Activated T-helper 2 cell treated with anti-CD3 and anti-CD28 coated beads, Interferon-gamma antibody, Interleukin-2, Interleukin-4, amounts not matched to agents 10 μg/mL and 5 μg/mL and 100 μg/mL, durations not matched to agents 14 hours and 24 hours and 36 hours (primary cell): Measurements from ENCODE around the gene PTH2R. TPM values are rescaled to one million over a fixed set of nuclear protein-coding genes. Genes with fewer than 3 reads are reported as not detected.
"Not testable (repeated sequence)": the region's sequence is repeated elsewhere in the genome, so short reads cannot be mapped to it uniquely, and the experiment has no call there.

Experiments used
- DNase-seq: peaks from one replicate; pipeline ENCODE4 v3.0.0; 2021; ENCODE audit warnings: low spot score
- H3K27ac Mint-ChIP-seq: one replicate; pipeline ENCODE4 v1.8.0; 2021; ENCODE audit warnings: mixed read lengths
- H3K27me3 Mint-ChIP-seq: one replicate; pipeline ENCODE4 v1.8.0; 2021; ENCODE audit warnings: low read depth, mixed read lengths
- H3K36me3 Mint-ChIP-seq: one replicate; pipeline ENCODE4 v1.8.0; 2021; ENCODE audit warnings: low read depth, mixed read lengths
- H3K4me1 Mint-ChIP-seq: one replicate; pipeline ENCODE4 v1.8.0; 2021; ENCODE audit warnings: low read depth, mixed read lengths
- H3K4me3 Mint-ChIP-seq: one replicate; pipeline ENCODE4 v1.8.0; 2021; ENCODE audit warnings: low read depth, mild to moderate bottlenecking, moderate library complexity, mixed read lengths
- H3K9me3 Mint-ChIP-seq: one replicate; pipeline ENCODE4 v1.8.0; 2021; ENCODE audit warnings: mixed read lengths
- intact Hi-C: fragments of 100-400 bp; cut with micrococcal nuclease; formaldehyde crosslinking; loops from one replicate; pipeline ENCODE4 v1.15.1; 2023
- total RNA-seq: library from RNA; stranded (reverse); gene quantifications from 2 replicates; pipeline ENCODE4 v1.2.3, GENCODE V29; 2022

PTH2R gene
- total RNA-seq, 1 donor from 2014 or later = 0.14 TPM

- no peak for DNase-seq
- H3K27me3 Mint-ChIP-seq = no peaks in the 10 kb centered on the region
- H3K4me3 Mint-ChIP-seq = no peak overlapping the region
- no peak overlapping the region for H3K27ac Mint-ChIP-seq
- H3K4me1 Mint-ChIP-seq = no peaks in the 10 kb centered on the region
- no peaks in the 10 kb centered on the region for H3K36me3 Mint-ChIP-seq
- H3K9me3 Mint-ChIP-seq = no peaks in the 10 kb centered on the region
- intact Hi-C loops = no loop called here
Measured at GRCh38 chr2:208502288-208502687, 95.7 kb downstream of the PTH2R start.

DNA sequence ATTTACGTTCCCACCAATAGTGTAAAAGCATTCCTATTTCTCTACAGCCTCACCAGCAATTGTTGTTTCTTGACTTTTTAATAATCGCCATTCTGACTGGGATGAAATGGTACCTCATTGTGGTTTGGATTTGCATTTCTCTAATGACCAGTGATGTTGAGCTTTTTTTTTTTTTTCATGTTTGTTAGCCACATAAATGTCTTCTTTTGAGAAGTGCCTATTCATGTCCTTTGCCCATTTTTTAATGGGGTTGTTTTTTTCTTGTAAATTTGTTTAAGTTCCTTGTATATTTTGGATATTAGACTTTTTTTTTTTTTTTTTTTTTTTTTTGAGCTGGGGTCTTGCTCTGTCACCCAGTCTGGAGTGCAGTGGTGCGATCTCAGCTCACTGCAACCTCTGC, 98.8 kb downstream of the PTH2R start:
- H3K27ac Mint-ChIP-seq, H3K9me3 Mint-ChIP-seq, intact Hi-C loops, H3K36me3 Mint-ChIP-seq, DNase-seq, H3K4me3 Mint-ChIP-seq, H3K4me1 Mint-ChIP-seq, H3K27me3 Mint-ChIP-seq: not testable (repeated sequence)

- H3K36me3 Mint-ChIP-seq = no peaks in the 10 kb centered on the region
- H3K27ac Mint-ChIP-seq = no peak overlapping the region
- H3K4me3 Mint-ChIP-seq = no peak overlapping the region
- no peak for DNase-seq
- no peaks in the 10 kb centered on the region for H3K9me3 Mint-ChIP-seq
- no peaks in the 10 kb centered on the region for H3K27me3 Mint-ChIP-seq
- H3K4me1 Mint-ChIP-seq = no peaks in the 10 kb centered on the region
- intact Hi-C loops = no loop called here
Measured at GRCh38 chr2:208509586-208509985, 103.0 kb downstream of the PTH2R start.

DNA sequence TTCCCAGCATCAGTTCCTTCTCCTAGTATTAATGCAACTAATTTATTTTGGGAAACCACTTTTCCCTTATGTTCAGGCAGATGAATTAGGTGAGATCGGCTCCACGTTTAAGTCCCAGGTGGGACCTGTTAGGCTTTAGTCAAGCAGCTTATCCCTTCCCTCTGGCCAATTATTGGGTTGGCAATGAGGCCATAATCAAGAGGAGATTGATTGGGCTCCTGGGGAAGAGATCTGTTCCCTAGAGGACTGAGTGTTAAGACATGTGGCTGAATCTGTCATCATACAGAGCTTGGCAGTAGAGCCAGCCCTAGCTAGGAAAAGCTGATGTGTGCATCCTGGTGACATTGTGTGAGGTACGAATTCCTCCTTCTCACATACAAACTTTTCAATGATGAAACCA, 104.4 kb downstream of the PTH2R start:
- intact Hi-C loops = no loop called here
- Mint-ChIP-seq H3K4me3 (no peak overlapping the region), H3K36me3 (no peaks in the 10 kb centered on the region), H3K27me3 (no peaks in the 10 kb centered on the region), H3K9me3 (no peaks in the 10 kb centered on the region), H3K27ac (no peak overlapping the region), H3K4me1 (no peaks in the 10 kb centered on the region)
- no peak for DNase-seq

DNA sequence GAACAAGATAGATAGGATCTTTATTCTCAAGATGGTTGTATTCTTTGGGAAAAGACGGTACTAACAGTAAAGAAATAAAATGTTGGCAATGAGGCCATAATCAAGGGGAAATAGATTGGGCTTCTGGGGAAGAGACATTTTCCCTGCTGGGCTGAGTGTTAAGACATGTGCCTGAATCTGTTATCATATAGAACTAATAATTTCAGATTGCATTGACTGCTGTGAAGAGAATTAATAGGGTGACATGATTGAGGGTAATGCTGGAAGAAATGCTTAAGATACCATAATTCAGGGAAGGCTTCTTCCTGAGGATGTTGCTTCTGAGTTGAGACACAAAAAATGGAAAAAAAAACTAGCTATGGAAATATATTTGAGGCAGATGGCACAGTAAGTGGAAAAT, 105.0 kb downstream of the PTH2R start:
- Mint-ChIP-seq H3K27ac (no peak overlapping the region), H3K36me3 (no peaks in the 10 kb centered on the region), H3K27me3 (no peaks in the 10 kb centered on the region), H3K4me3 (no peak overlapping the region), H3K4me1 (no peaks in the 10 kb centered on the region), H3K9me3 (no peaks in the 10 kb centered on the region)
- intact Hi-C loops = no loop called here
- no peak for DNase-seq

DNA sequence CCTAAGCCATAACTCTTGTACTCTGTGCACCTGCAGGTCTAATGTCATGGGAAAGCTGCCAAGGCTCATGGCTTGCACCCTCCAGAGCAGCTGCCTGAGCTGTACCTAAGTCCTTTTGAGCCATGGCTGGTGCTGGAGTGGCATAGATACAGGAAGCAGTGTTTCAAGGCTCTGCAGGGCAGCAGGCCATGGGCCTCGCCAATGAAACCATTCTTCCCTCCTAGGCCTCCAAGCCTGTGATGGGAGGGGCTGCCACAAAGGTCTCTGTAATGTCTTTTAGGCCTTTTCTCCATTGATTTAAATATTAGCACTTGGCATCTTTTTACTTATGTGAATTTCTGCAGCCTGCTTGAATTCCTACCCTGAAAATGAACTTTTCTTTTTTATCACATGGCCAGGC, 108.5 kb downstream of the PTH2R start:
- no peaks in the 10 kb centered on the region for H3K27me3 Mint-ChIP-seq
- no peak overlapping the region for H3K27ac Mint-ChIP-seq
- no peaks in the 10 kb centered on the region for H3K36me3 Mint-ChIP-seq
- DNase-seq = no peak
- no peaks in the 10 kb centered on the region for H3K9me3 Mint-ChIP-seq
- no peak overlapping the region for H3K4me3 Mint-ChIP-seq
- H3K4me1 Mint-ChIP-seq = no peaks in the 10 kb centered on the region
- intact Hi-C loops = no loop called here

GRCh38 chr2:208523069-208523468, 116.5 kb downstream of the PTH2R start:
- DNase-seq, H3K9me3 Mint-ChIP-seq, H3K27ac Mint-ChIP-seq, H3K4me1 Mint-ChIP-seq, intact Hi-C loops, H3K4me3 Mint-ChIP-seq, H3K36me3 Mint-ChIP-seq, H3K27me3 Mint-ChIP-seq: not testable (repeated sequence)

DNA sequence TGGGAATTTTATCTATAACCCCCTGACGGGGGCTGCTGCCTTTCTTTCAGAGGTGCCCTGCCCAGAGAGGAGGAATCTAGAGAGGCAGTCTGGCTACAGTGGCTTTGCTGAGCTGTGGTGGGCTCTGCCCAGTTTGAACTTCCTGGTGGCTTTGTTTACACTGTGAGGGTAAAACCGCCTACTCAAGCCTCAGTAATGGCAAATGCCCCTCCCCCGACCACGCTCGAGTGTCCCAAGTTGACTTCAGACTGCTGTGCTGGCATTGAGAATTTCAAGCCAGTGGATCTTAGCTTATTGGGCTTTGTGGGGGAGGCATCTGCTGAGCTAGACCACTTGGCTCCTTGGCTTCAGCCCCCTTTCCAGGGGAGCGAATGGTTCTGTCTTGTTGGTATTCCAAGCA, 118.6 kb downstream of the PTH2R start:
- H3K27me3 Mint-ChIP-seq, H3K27ac Mint-ChIP-seq, H3K4me1 Mint-ChIP-seq, H3K9me3 Mint-ChIP-seq, intact Hi-C loops, DNase-seq, H3K4me3 Mint-ChIP-seq, H3K36me3 Mint-ChIP-seq: not testable (repeated sequence)

- H3K27me3 Mint-ChIP-seq = no peaks in the 10 kb centered on the region
- H3K4me3 Mint-ChIP-seq = no peak overlapping the region
- no peaks in the 10 kb centered on the region for H3K9me3 Mint-ChIP-seq
- no peak for DNase-seq
- no peaks in the 10 kb centered on the region for H3K4me1 Mint-ChIP-seq
- no peak overlapping the region for H3K27ac Mint-ChIP-seq
- intact Hi-C loops = no loop called here
- H3K36me3 Mint-ChIP-seq = no peaks in the 10 kb centered on the region
Measured at GRCh38 chr2:208529796-208530195, 123.2 kb downstream of the PTH2R start.

- Mint-ChIP-seq H3K36me3 (no peaks in the 10 kb centered on the region), H3K27ac (no peak overlapping the region), H3K4me3 (no peak overlapping the region), H3K4me1 (no peaks in the 10 kb centered on the region), H3K9me3 (no peaks in the 10 kb centered on the region), H3K27me3 (no peaks in the 10 kb centered on the region)
- intact Hi-C loops = no loop called here
- no peak for DNase-seq
Measured at GRCh38 chr2:208531361-208531760, 124.8 kb downstream of the PTH2R start.

GRCh38 chr2:208535578-208535977, 129.0 kb downstream of the PTH2R start:
- H3K4me3 Mint-ChIP-seq, H3K4me1 Mint-ChIP-seq, H3K27ac Mint-ChIP-seq, intact Hi-C loops, H3K9me3 Mint-ChIP-seq, DNase-seq, H3K27me3 Mint-ChIP-seq, H3K36me3 Mint-ChIP-seq: not testable (repeated sequence)

GRCh38 chr2:208541461-208541988, 134.9 kb downstream of the PTH2R start:
- H3K4me1 Mint-ChIP-seq = peaks cover 4% of the 10 kb centered on the region
- H3K4me3 Mint-ChIP-seq = no peak overlapping the region
- DNase-seq = no peak
- no peak overlapping the region for H3K27ac Mint-ChIP-seq
- intact Hi-C loops = no loop called here
- no peaks in the 10 kb centered on the region for H3K9me3 Mint-ChIP-seq
- peaks cover 1% of the 10 kb centered on the region for H3K27me3 Mint-ChIP-seq
- no peaks in the 10 kb centered on the region for H3K36me3 Mint-ChIP-seq

- H3K4me1 Mint-ChIP-seq = peaks cover 4% of the 10 kb centered on the region
- H3K4me3 Mint-ChIP-seq = no peak overlapping the region
- no peak for DNase-seq
- H3K36me3 Mint-ChIP-seq = no peaks in the 10 kb centered on the region
- no peaks in the 10 kb centered on the region for H3K9me3 Mint-ChIP-seq
- H3K27ac Mint-ChIP-seq = no peak overlapping the region
- intact Hi-C loops = no loop called here
- H3K27me3 Mint-ChIP-seq = peaks cover 1% of the 10 kb centered on the region
Measured at GRCh38 chr2:208541989-208542464, 135.4 kb downstream of the PTH2R start.

DNA sequence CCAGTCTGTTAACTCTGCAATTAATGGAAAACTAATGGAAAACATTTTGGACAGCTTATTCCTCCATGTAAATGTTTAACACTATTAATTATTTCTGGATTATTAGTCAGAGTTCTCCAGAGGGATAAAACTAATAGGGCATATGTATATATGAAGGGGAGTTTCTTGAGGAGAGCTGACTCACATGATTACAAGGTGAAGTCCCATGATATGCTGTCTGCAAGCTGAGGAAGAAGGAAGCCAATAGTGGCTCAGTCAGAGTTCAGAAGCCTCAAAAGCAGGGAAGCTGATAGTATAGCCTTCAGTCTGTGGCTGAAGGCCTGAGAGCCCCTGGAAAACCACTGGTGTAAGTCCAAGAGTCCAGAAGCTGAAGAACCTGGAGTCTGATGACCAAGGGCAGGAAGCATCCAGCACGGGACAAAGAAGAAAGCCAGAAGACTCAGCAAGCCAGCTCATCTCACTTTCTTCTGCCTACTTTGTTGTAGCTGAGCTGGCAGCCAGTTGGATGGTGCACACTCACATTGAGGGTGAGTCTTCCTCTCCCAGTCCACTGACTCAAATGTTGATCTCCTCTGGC, 136.0 kb downstream of the PTH2R start:
- Mint-ChIP-seq H3K27ac (no peak overlapping the region), H3K27me3 (peaks cover 1% of the 10 kb centered on the region), H3K4me3 (no peak overlapping the region), H3K4me1 (peaks cover 4% of the 10 kb centered on the region), H3K36me3 (no peaks in the 10 kb centered on the region), H3K9me3 (no peaks in the 10 kb centered on the region)
- intact Hi-C loops = no loop called here
- no peak for DNase-seq
